Endothelial cell of umbilical vein (primary cell): ENCODE results near the gene ZNF143. TPM values are rescaled to one million over a fixed set of nuclear protein-coding genes. Genes with fewer than 3 reads are reported as not detected.
"Not testable (repeated sequence)": the region's sequence is repeated elsewhere in the genome, so short reads cannot be mapped to it uniquely, and the experiment has no call there.

Experiments used
- BruUV-seq: library from RNA; stranded (reverse); fragments of 400-500 nt; replicated peaks from 2 replicates; lab custom pipeline; 2021; lab: Mats Ljungman, UMichigan
- CTCF ChIA-PET: fragments of 300-600, 350-600 bp; sonication (Branson Sonifier 250); formaldehyde crosslinking; loops from one replicate; lab custom pipeline; 2021; ENCODE audit warnings: antibody characterized with exemption, inconsistent platforms; lab: Charles Lee
- POLR2A ChIA-PET: fragments of 300-600, 350-600 bp; sonication (Branson Sonifier 250); formaldehyde crosslinking; loops from one replicate; lab custom pipeline; 2021; ENCODE audit warnings: antibody characterized with exemption, inconsistent platforms; lab: Charles Lee
- DNase-seq: peaks from one replicate; pipeline ENCODE4 v3.0.0-alpha.2; 2011; ENCODE audit warnings: low read depth, low spot score
- FAIRE-seq: peaks from 2 replicates; lab custom pipeline; 2011; peaks lifted over from hg19 to GRCh38; lab: Jason Lieb, UNC
- H2AFZ ChIP-seq: 2 replicates; pipeline ENCODE4 v1.6.0; 2012; ENCODE audit warnings: low read depth, low read length, control low read depth, inconsistent platforms
- H3K27ac ChIP-seq: 2 replicates; pipeline ENCODE4 v1.5.1; 2011; ENCODE audit warnings: low read depth, mild to moderate bottlenecking, control low read depth, low read length, moderate library complexity; ENCODE audit not compliant: insufficient read depth
- H3K27me3 ChIP-seq, 2 experiments: 2 replicates each; pipeline versions ENCODE4 v1.6.0 to v1.6.1; 2011; ENCODE audit warnings: low read length in 2 of 2, mixed read lengths in 1 of 2; ENCODE audit not compliant: control insufficient read depth in 2 of 2, insufficient read depth in 2 of 2
- H3K36me3 ChIP-seq, 2 experiments: 2 replicates in 1 of 2; 3 replicates in 1 of 2; pipeline ENCODE4 v1.5.1; 2011; ENCODE audit warnings: low read length in 2 of 2, mild to moderate bottlenecking in 1 of 2, moderate library complexity in 1 of 2; ENCODE audit not compliant: control insufficient read depth in 2 of 2, insufficient read depth in 2 of 2; ENCODE audit errors: extremely low read depth in 1 of 2
- H3K4me1 ChIP-seq: 3 replicates; pipeline ENCODE4 v1.5.1; 2011; ENCODE audit warnings: mild to moderate bottlenecking, low read length; ENCODE audit not compliant: control insufficient read depth, insufficient read depth; ENCODE audit errors: extremely low read depth
- H3K4me2 ChIP-seq: 2 replicates; pipeline ENCODE4 v1.6.1; 2011; ENCODE audit warnings: low read length, control low read depth, mixed read lengths; ENCODE audit not compliant: insufficient read depth
- H3K4me3 ChIP-seq, 3 experiments: fragments of 200-600 bp in 1 of 3; sonication (generic), shearing (Covaris generic) in 1 of 3; replicated peaks in 1 of 3; 2 replicates each; pipeline ENCODE4 v1.5.1; 2011 to 2016; ENCODE audit warnings: control low read depth in 3 of 3, low read length in 3 of 3, mild to moderate bottlenecking in 2 of 3, inconsistent platforms in 1 of 3, low read depth in 1 of 3, moderate library complexity in 1 of 3; ENCODE audit not compliant: insufficient read depth in 1 of 3
- H3K79me2 ChIP-seq: 2 replicates; pipeline ENCODE4 v1.6.0; 2012; ENCODE audit warnings: low read length, inconsistent platforms; ENCODE audit not compliant: control insufficient read depth, insufficient read depth
- H3K9ac ChIP-seq: replicated peaks from 2 replicates; pipeline ENCODE3; 2011; ENCODE audit warnings: low read length, control low read depth; ENCODE audit not compliant: insufficient read depth; ENCODE audit errors: extremely low read depth
- H3K9me1 ChIP-seq: replicated peaks from 3 replicates; pipeline ENCODE4 v1.6.0; 2011; ENCODE audit warnings: mild to moderate bottlenecking, low read length; ENCODE audit not compliant: control insufficient read depth, insufficient read depth; ENCODE audit errors: extremely low read depth
- H3K9me3 ChIP-seq: replicated peaks from 2 replicates; pipeline ENCODE4 v1.5.1; 2012; ENCODE audit warnings: low read length, inconsistent platforms; ENCODE audit not compliant: control insufficient read depth, insufficient read depth
- H4K20me1 ChIP-seq: replicated peaks from 2 replicates; pipeline ENCODE3; 2011; ENCODE audit warnings: mild to moderate bottlenecking, low read length; ENCODE audit not compliant: control insufficient read depth, insufficient read depth; ENCODE audit errors: extremely low read depth
- CTCF ChIP-seq, 2 donors: IDR thresholded peaks; 1 replicate in 1 of 2; 2 replicates in 1 of 2; pipeline ENCODE4 v1.5.1; 2011; ENCODE audit warnings: low read length in 2 of 2, mild to moderate bottlenecking in 2 of 2, moderate library complexity in 2 of 2, control low read depth in 1 of 2, inconsistent platforms in 1 of 2, low read depth in 1 of 2; ENCODE audit not compliant: insufficient read depth in 1 of 2; ENCODE audit errors: extremely low read depth in 1 of 2
- EZH2 ChIP-seq: IDR thresholded peaks from 2 replicates; pipeline ENCODE4 v1.6.1; 2012; ENCODE audit warnings: borderline replicate concordance, low read depth, mild to moderate bottlenecking, moderate library complexity, low read length, inconsistent platforms; ENCODE audit not compliant: severe bottlenecking
- FOS ChIP-seq: IDR thresholded peaks from 2 replicates; pipeline ENCODE4 v1.6.1; 2011; ENCODE audit warnings: mild to moderate bottlenecking, low read length, moderate library complexity, borderline replicate concordance; ENCODE audit not compliant: insufficient read depth
- GATA2 ChIP-seq: IDR thresholded peaks from 2 replicates; pipeline ENCODE4 v1.7.0; 2011; ENCODE audit warnings: low read depth, mild to moderate bottlenecking, moderate library complexity, mixed read lengths, low read length; ENCODE audit not compliant: insufficient read length, insufficient read depth
- JUN ChIP-seq: IDR thresholded peaks from 2 replicates; pipeline ENCODE4 v1.6.1; 2011; ENCODE audit warnings: borderline replicate concordance, low read depth; ENCODE audit not compliant: insufficient read length, insufficient read depth
- MAX ChIP-seq: IDR thresholded peaks from 2 replicates; pipeline ENCODE4 v1.6.1; 2011; ENCODE audit not compliant: insufficient read depth, insufficient read length
- MYC ChIP-seq: IDR thresholded peaks from one replicate; pipeline ENCODE4 v1.6.1; 2011; ENCODE audit warnings: mild to moderate bottlenecking, low read depth, low read length
- POLR2A ChIP-seq: IDR thresholded peaks from 2 replicates; pipeline ENCODE4 v1.6.1; 2012; ENCODE audit warnings: low read depth, mild to moderate bottlenecking, control low read depth, low read length
- POLR2AphosphoS5 ChIP-seq: IDR thresholded peaks from 2 replicates; pipeline ENCODE4 v1.6.1; 2012; ENCODE audit warnings: low read depth, mild to moderate bottlenecking, control low read depth, low read length, moderate library complexity; ENCODE audit not compliant: insufficient read depth
- dilution Hi-C: fragments of 300-500 bp; cut with MboI; formaldehyde crosslinking; loops from one replicate; pipeline ENCODE4 v1.15.0; 2019; ENCODE audit warnings: low sequenced_read_pairs; ENCODE audit not compliant: extremely low pct_ligation_motif_present
- intact Hi-C: fragments of 100-400 bp; cut with micrococcal nuclease; formaldehyde crosslinking; loops from one replicate; pipeline ENCODE4 v1.10.0; 2022
- polyA plus RNA-seq, 4 experiments: library from polyadenylated mRNA; depleted of rRNA in 3 of 4; stranded (reverse) in 3 of 4; unstranded in 1 of 4; fragments of >200 nt; gene quantifications; 2 replicates each; pipeline versions ENCODE4 v1.2.1 to v1.2.3, GENCODE V29; 2011 to 2012; ENCODE audit warnings: missing spikeins in 1 of 4
- total RNA-seq: library from RNA; stranded (reverse); gene quantifications from 2 replicates; pipeline ENCODE4 v1.2.3, GENCODE V29; 2021

Gene ZNF143
- total and polyA plus RNA-seq, 2 donors (not counting 3 experiments of a cell fraction or from before 2014, with no cell fraction given) = 19.0 to 29.8 TPM

- H2AFZ ChIP-seq, H3K9me1 ChIP-seq, DNase-seq, H3K4me2 ChIP-seq, FAIRE-seq, BruUV-seq, intact Hi-C loops, H3K4me3 ChIP-seq, H3K79me2 ChIP-seq, H3K36me3 ChIP-seq, H4K20me1 ChIP-seq, H3K9me3 ChIP-seq, H3K9ac ChIP-seq, H3K27ac ChIP-seq, H3K4me1 ChIP-seq, dilution Hi-C loops, POLR2A ChIA-PET, H3K27me3 ChIP-seq: not testable (repeated sequence)
- CTCF ChIA-PET = interaction anchor here (2.4 kb wide), 1 partner anchor 15 kb away, joined by 16 read pairs; no protein-coding TSS in a partner anchor
Measured at GRCh38 chr11:9549216-9549615, 88.4 kb downstream of the ZNF143 start.

- TF ChIP-seq EZH2 (no peak), MAX (no peak), CTCF (IDR thresholded peaks at IDR 0.05; ENCODE audit: extremely low read depth in 1 of 2, insufficient read depth in 1 of 2, low read depth in 1 of 2, low read length in 2 of 2) (no peak), MYC (no peak), JUN (no peak), FOS (no peak), POLR2A (no peak), GATA2 (no peak), POLR2AphosphoS5 (no peak)
- Histone ChIP-seq H3K4me3 (no peak overlapping the region), H3K9ac (no peak overlapping the region), H3K4me1 (peaks cover 5% of the 10 kb centered on the region), H3K36me3 (no peaks in the 10 kb centered on the region), H3K27me3 (no peaks in the 10 kb centered on the region), H3K4me2 (no peak overlapping the region), H3K79me2 (no peaks in the 10 kb centered on the region), H4K20me1 (no peaks in the 10 kb centered on the region), H3K9me3 (no peaks in the 10 kb centered on the region), H2AFZ (no peak overlapping the region), H3K9me1 (no peaks in the 10 kb centered on the region), H3K27ac (no peak overlapping the region)
- POLR2A ChIA-PET = no interaction called here
- DNase-seq (no peak), FAIRE-seq (no peak)
- CTCF ChIA-PET = interaction anchor here (2.4 kb wide), 1 partner anchor 16 kb away, joined by 16 read pairs; no protein-coding TSS in a partner anchor
- no TSS peak for BruUV-seq
- intact Hi-C loops = no loop called here
- dilution Hi-C loops = no loop called here
Measured at GRCh38 chr11:9550191-9550628, 89.4 kb downstream of the ZNF143 start.
